Pancreas (tissue), 10 donors: ENCODE data around the gene PSD. TPM values are rescaled to one million over a fixed set of nuclear protein-coding genes. Genes with fewer than 3 reads are reported as not detected.

ENCODE experiments used
- ATAC-seq, 4 donors: fragments of 200-7000 bp; cut with Tn5 transposase; one replicate each; pipeline versions ENCODE4 v1.8.0 to v1.9.1; 2020; ENCODE audit warnings: mild to moderate bottlenecking in 4 of 4, moderate library complexity in 4 of 4
- DNase-seq, 6 donors: peaks; one replicate each; pipeline ENCODE4 v3.0.0-alpha.2; 2020
- FAIRE-seq: peaks from 2 replicates; lab custom pipeline; 2012; peaks lifted over from hg19 to GRCh38; lab: Jason Lieb, UNC
- H3K27ac ChIP-seq, 4 donors: fragments of 200-600 bp; sonication (generic); 1 replicate in 3 of 4; 2 replicates in 1 of 4; pipeline versions ENCODE4 v1.5.0 to v1.8.0; 2020
- H3K27me3 ChIP-seq, 4 donors: fragments of 200-600 bp; one replicate each; pipeline ENCODE4 v1.8.0; 2021
- H3K36me3 ChIP-seq, 3 donors: fragments of 200-600 bp; sonication (generic) in 1 of 3; one replicate each; pipeline versions ENCODE4 v1.5.0 to v1.8.0; 2020 to 2021
- H3K4me1 ChIP-seq, 3 donors: fragments of 200-600 bp; one replicate each; pipeline ENCODE4 v1.8.0; 2021
- H3K4me3 ChIP-seq, 4 donors: fragments of 200-600 bp; sonication (generic) in 2 of 4; one replicate each; pipeline versions ENCODE4 v1.5.0 to v1.8.0; 2020 to 2021
- H3K9me3 ChIP-seq, 4 donors: fragments of 200-600 bp; one replicate each; pipeline ENCODE4 v1.8.0; 2021
- CTCF ChIP-seq, 4 donors: fragments of 200-600 bp; sonication (generic) in 3 of 4; IDR thresholded peaks; one replicate each; pipeline versions ENCODE4 v1.5.0 to v1.8.0; 2021; ENCODE audit warnings: antibody characterized with exemption in 4 of 4
- WGBS, 2 donors: extraction: QIAGEN DNeasy Blood & Tissue Kit; methylation state at CpG; one replicate each; pipeline ENCODE4 v1.1.7; 2013; 5-methylcytosine and 5-hydroxymethylcytosine counted together
- intact Hi-C, 3 donors: fragments of 100-400 bp; cut with DNase I; formaldehyde crosslinking; loops; one replicate each; pipeline versions ENCODE4 v1.11.1 to v1.14.2; 2022
- polyA plus RNA-seq, 2 donors: library from polyadenylated mRNA; stranded (reverse); fragments of 200-250 nt; gene quantifications; one replicate each; pipeline ENCODE4 v1.2.3, GENCODE V29; 2013
- total RNA-seq, 6 donors: library from RNA; stranded (reverse); fragmentation: NEBNext Ultra II Directional in 4 of 6; extraction: Animal tissue kit (Norgen Biotek cat#: 25700) in 4 of 6; gene quantifications; one replicate each; pipeline versions ENCODE4 v1.2.1 to v1.2.4, GENCODE V29; 2021 to 2023
- donor health status: healthy with polysubstance abuse.
- donor health status: DM: no; HTN: no; CAD: no; lungs with moderate emphysema.
- donor health status: DM: no; HTN: no; CAD: no.
- donor health status: control.
- donor health status: control.
- donor health status: Bipolar disorder and iron deficiency.
- donor health status: DM: yes; HTN: yes; CAD: no.
- donor health status: DM: no; HTN: no; CAD: no.
- donor health status: DM: no; HTN: no; CAD: no.
- donor health status: DM: yes; HTN: yes; CAD: no.

Gene PSD
- total and polyA plus RNA-seq, 8 donors = 2.1 to 30.9 (median 5.2) TPM

GRCh38 chr10:102444851-102445250 lies 26.3 kb upstream of the PSD start:
- H3K27ac ChIP-seq = no peak overlapping the region
- 55 to 64% methylated on average over 2 of the region's 2 CpGs for WGBS, 2 donors
- no peaks in the 10 kb centered on the region for H3K27me3 ChIP-seq
- no peaks in the 10 kb centered on the region for H3K36me3 ChIP-seq
- intact Hi-C loops = no loop called here
- H3K9me3 ChIP-seq = no peaks in the 10 kb centered on the region
- H3K4me1 ChIP-seq = peaks cover 0 to 5% (median 0%) of the 10 kb centered on the region in 3 donors
- H3K4me3 ChIP-seq = no peak overlapping the region
- FAIRE-seq (no peak), DNase-seq (no peak), ATAC-seq (no peak)
- TF ChIP-seq CTCF (IDR thresholded peaks at IDR 0.05) = no peak

- TF ChIP-seq CTCF (IDR thresholded peaks at IDR 0.05) = no peak
- intact Hi-C loops = no loop called here
- Histone ChIP-seq H3K36me3 (no peaks in the 10 kb centered on the region), H3K9me3 (no peaks in the 10 kb centered on the region), H3K4me1 (no peaks in the 10 kb centered on the region), H3K27ac (no peak overlapping the region), H3K4me3 (no peak overlapping the region), H3K27me3 (no peaks in the 10 kb centered on the region)
- 66 to 86% methylated on average over 1 of the region's 1 CpG for WGBS, 2 donors
- no peak for FAIRE-seq
- ATAC-seq = no peak
- no peak for DNase-seq
Observed at GRCh38 chr10:102438374-102438773, 19.8 kb upstream of the PSD start.

- intact Hi-C loops = no loop called here
- TF ChIP-seq CTCF (IDR thresholded peaks at IDR 0.05) = no peak
- no peak for DNase-seq
- 84 to 88% methylated on average over 3 of the region's 3 CpGs for WGBS, 2 donors
- no peak for FAIRE-seq
- Histone ChIP-seq H3K27ac (no peak overlapping the region), H3K4me1 (no peaks in the 10 kb centered on the region), H3K36me3 (no peaks in the 10 kb centered on the region), H3K9me3 (no peaks in the 10 kb centered on the region), H3K4me3 (no peak overlapping the region), H3K27me3 (no peaks in the 10 kb centered on the region)
- ATAC-seq = no peak
Observed at GRCh38 chr10:102437515-102437914, 18.9 kb upstream of the PSD start.

GRCh38 chr10:102436312-102436711 lies 17.7 kb upstream of the PSD start:
- peaks cover 0 to 5% (median 0%) of the 10 kb centered on the region in 3 donors for H3K4me1 ChIP-seq
- no peaks in the 10 kb centered on the region for H3K36me3 ChIP-seq
- H3K27me3 ChIP-seq = no peaks in the 10 kb centered on the region
- H3K9me3 ChIP-seq = no peaks in the 10 kb centered on the region
- WGBS, 2 donors = 53 to 61% methylated on average over 6 of the region's 6 CpGs
- intact Hi-C loops = no loop called here
- ATAC-seq = no peak
- FAIRE-seq = no peak
- peak overlapping the region in 1 of 4 donors; percentile 29 for H3K4me3 ChIP-seq
- no peak for DNase-seq
- no peak for TF ChIP-seq CTCF (IDR thresholded peaks at IDR 0.05)
- no peak overlapping the region for H3K27ac ChIP-seq

- peaks cover 0 to 6% (median 0%) of the 10 kb centered on the region in 3 donors for H3K4me1 ChIP-seq
- no peaks in the 10 kb centered on the region for H3K36me3 ChIP-seq
- no peak overlapping the region for H3K27ac ChIP-seq
- FAIRE-seq (no peak), DNase-seq (no peak), ATAC-seq (no peak)
- intact Hi-C loops = no loop called here
- WGBS, 2 donors = 30% methylated on average over 10 to 13 of the region's 14 CpGs
- peak overlapping the region in 1 of 4 donors; percentile 29 for H3K4me3 ChIP-seq
- no peak for TF ChIP-seq CTCF (IDR thresholded peaks at IDR 0.05)
- H3K9me3 ChIP-seq = no peaks in the 10 kb centered on the region
- no peaks in the 10 kb centered on the region for H3K27me3 ChIP-seq
Observed at GRCh38 chr10:102435529-102436233, 17.1 kb upstream of the PSD start.
